NCI-H524 treated with DMSO at 0.1 percent for 48 hours (cell line): Measurements from ENCODE around the gene ASIC4.

Experiments used
- DNase-seq: peaks from one replicate; lab custom pipeline; 2025; lab: John Stamatoyannopoulos, UW

The ASIC4 gene, protein sequence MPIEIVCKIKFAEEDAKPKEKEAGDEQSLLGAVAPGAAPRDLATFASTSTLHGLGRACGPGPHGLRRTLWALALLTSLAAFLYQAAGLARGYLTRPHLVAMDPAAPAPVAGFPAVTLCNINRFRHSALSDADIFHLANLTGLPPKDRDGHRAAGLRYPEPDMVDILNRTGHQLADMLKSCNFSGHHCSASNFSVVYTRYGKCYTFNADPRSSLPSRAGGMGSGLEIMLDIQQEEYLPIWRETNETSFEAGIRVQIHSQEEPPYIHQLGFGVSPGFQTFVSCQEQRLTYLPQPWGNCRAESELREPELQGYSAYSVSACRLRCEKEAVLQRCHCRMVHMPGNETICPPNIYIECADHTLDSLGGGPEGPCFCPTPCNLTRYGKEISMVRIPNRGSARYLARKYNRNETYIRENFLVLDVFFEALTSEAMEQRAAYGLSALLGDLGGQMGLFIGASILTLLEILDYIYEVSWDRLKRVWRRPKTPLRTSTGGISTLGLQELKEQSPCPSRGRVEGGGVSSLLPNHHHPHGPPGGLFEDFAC

DNA sequence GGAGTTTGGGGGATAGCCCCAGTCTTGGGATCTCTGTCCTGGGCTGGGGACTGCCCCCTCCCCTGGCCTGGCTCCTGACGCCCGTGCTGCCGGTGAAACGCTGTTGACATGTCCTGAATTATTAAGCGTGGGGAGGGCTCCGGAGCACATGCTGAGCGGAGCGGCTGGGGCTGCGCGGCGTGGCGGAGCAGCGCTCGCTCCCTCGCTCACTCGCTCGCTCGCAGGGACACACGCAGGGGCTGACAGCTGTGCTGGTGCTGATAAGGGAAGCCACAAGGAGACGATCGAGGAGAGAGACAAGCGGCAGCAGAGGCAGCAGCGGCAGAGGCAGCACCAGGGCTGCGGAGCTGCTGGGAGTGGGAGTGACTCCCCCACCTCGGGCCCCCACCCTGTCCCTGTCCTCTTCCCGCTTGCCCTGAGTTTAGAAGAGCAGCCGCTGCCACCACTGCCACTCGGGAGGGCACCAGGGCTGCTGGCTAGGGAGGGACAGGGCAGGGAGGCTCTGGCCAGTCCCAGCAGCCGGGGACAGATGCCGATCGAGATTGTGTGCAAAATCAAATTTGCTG is at the start of gene ASIC4:
ASIC4 (plus strand) TSS at position 287 of the 566 bp plus-strand sequence; CDS start at position 530, 243 bp downstream.
- peak; percentile 22 for DNase-seq

DNA sequence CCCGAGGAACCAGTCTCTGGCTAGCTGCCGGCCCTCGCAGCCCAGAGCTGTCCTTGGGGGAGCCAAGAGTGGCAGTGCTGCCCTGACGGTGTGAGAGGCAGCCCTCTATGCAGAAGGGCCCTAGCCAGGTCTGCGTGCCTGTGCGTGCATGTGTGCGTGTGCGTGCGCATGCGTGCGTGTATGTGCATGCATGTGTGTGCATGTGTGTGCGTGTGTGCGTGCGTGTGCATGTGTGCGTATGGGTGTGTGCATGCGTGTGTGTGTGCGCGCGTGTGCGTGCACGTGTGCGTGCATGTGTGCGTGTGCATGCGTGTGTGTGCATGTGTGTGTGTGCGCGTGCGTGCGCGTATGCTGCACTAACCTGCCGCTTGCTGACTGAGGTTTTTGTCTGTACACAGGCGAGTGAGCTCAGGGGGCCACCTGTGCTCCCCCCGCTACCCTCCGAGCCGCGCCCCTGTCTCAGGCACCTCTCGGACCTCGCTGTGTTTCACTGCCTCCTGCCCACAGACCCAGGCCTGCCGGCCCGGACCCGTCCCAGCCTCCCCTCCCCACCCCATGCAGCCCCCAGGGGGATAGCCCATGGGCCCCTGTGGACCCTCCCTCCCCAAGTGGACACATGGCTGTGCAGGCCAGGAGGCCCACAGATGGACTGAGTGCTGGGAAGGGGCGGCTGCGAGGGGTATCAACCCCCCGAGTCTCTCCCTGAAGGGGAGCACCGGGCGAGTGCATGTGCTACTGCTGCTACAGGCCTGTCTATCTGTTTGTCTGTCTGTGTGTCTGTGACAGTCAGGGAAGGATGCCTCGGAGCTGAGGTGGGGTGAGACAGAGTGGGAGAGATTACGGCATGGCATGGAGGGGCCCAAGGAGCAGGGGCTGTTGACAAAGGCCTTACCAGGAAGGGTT is 48.4 kb upstream of the ASIC4 start:
- DNase-seq: no peak

- no peak for DNase-seq
Observed at GRCh38 chr2:219466816-219467735, 47.2 kb upstream of the ASIC4 start.

GRCh38 chr2:219467736-219468075 is 46.6 kb upstream of the ASIC4 start:
- no peak for DNase-seq

- no peak for DNase-seq
Observed at GRCh38 chr2:219468410-219469185, 45.7 kb upstream of the ASIC4 start.

- no peak for DNase-seq
Observed at GRCh38 chr2:219469186-219469724, 45.0 kb upstream of the ASIC4 start.

DNA sequence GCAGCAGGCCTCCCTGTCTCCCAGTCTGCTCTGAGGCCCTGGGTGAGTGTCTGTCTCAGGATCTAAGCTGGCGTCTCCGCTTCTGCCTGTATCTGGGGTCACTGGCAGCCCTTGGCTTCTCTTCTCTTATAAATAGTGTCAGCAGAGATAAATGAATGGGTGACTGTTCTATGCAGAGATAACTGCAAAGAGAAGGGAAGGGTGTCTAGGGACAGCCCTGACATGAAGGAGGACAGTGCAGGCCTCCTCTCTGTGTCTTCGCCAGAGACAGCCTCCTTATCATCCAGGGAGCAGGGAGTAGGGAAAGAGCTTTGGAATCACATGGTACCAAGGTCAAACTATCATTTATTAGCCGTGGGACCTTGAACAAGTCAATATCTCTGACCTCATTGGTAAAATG is 43.9 kb upstream of the ASIC4 start:
- no peak for DNase-seq

GRCh38 chr2:219471476-219472371 is 42.6 kb upstream of the ASIC4 start:
- DNase-seq: no peak

GRCh38 chr2:219472629-219473187 is 41.6 kb upstream of the ASIC4 start:
- DNase-seq: no peak

- no peak for DNase-seq
Observed at GRCh38 chr2:219473511-219473910, 40.8 kb upstream of the ASIC4 start.

- DNase-seq: no peak
Observed at GRCh38 chr2:219474285-219475060, 39.8 kb upstream of the ASIC4 start.

DNA sequence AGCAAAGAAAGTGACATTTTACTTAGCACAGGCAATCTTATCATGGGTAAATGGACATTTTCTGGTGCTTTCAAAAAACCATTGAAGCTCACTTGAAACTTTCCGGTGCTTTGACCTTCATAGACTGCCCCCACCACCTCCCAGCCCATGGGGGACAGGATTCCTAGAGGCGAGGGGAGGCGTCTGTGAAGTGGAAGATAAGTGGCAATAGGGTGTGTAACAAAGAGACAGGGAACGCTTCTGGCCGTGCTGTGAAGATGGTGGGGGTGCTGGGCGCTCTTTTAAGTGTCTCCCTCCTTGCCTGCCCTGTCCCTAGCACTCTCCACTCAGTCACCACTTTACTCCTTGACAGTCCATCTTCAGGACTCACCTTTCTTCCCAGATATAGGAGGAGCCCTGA is 39.0 kb upstream of the ASIC4 start:
- no peak for DNase-seq

DNA sequence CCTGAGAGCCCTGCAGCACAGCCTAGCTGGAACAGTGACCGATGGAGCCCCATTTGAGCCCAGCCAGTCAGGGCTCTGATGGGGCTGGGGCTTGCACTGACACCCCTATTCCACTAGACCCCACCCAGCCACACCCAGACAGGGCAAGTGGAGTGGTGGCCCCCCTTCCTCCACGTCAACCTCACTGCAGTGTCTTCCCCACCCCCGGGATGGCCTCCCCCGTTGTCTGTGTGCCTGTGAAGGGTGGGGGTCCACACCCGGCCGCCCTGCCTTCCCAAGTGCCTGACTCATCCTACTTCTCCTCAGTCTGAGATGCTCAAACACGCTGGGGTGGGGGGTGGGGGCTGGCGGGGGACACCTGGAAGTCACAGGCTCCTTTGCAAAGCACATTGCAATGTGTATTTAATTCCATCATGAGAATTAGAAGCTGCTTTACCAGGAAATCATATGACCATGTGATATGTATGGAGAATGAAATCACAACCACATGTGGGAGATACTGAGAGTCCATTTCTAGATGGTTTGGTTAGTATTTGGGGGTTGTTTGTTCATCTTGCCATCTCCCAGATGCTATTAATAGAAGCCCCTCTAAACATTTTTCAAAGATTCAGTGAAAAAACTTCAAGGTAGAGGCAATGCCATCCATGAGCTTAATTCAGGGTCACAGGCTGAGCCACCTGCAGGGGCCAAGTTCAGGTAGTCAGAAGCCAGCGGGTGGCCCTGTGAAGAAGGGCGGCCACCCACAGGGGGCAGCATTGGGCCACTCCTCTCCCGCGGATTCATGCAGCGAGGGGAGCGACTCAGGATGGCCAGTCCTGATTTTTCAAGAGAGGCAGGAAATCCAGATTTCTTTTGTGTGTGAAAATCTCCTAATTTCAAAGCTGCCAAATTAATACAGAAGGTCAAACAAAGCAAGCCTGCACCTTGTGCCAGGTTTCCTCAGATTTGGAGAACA is 38.3 kb upstream of the ASIC4 start:
- no peak for DNase-seq

GRCh38 chr2:219476652-219477151 is 37.6 kb upstream of the ASIC4 start:
- no peak for DNase-seq

- DNase-seq: no peak
Observed at GRCh38 chr2:219477179-219477578, 37.1 kb upstream of the ASIC4 start.

DNA sequence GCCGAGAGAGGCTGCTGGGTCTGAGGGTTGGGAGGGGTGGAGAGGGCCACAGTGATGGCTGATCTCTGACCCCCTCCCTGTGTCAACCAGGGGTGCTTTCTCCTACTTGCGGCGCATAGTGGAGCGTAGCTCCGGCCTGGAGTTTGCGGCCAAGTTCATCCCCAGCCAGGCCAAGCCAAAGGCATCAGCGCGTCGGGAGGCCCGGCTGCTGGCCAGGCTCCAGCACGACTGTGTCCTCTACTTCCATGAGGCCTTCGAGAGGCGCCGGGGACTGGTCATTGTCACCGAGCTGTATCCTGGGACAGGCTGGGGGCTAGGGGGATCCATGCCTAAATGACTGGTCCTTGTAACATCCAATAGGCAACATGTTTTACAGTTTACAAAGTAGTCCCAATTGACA is 36.5 kb upstream of the ASIC4 start:
- DNase-seq: no peak

DNA sequence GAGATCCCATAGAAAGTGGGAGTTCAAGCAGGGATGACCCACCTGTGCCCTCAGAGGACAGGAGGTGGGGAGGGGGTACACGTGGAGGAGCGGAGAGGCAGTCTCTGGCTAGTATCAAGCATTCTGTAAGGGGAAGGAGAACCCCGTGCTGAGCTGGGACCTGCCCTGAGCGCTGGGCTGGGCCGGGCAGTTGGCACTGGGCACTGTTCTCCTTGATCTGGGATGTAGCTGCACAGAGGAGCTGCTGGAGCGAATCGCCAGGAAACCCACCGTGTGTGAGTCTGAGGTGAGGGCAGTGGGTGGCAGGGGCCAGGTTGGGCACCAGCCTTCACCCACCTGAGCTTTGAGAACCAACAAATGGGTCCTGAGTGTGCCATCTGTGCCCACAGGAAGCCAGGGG is 35.4 kb upstream of the ASIC4 start:
- DNase-seq: no peak
